Fibroblast of skin of left biceps (primary cell): Measurements from ENCODE around the gene TNFRSF17.

Experiments
- DNase-seq, 2 experiments: peaks; one replicate each; pipeline ENCODE4 v3.0.0-alpha.2; 2013; ENCODE audit warnings: low read depth in 2 of 2

The TNFRSF17 gene

GRCh38 chr16:12002447-12003006 is 37.5 kb downstream of the TNFRSF17 start:
- peak; percentile 39 to 45 for DNase-seq

- no peak for DNase-seq
These were observed 41.6 kb downstream of the TNFRSF17 start for GRCh38 chr16:12006637-12007036.

- DNase-seq = no peak
These were observed 44.5 kb downstream of the TNFRSF17 start for GRCh38 chr16:12009462-12009861.

- no peak for DNase-seq
These were observed 44.9 kb downstream of the TNFRSF17 start for GRCh38 chr16:12009922-12010321.

GRCh38 chr16:12010388-12011251 is 45.6 kb downstream of the TNFRSF17 start:
- DNase-seq = no peak

- DNase-seq = no peak
These were observed 46.6 kb downstream of the TNFRSF17 start for GRCh38 chr16:12011565-12011964.

- no peak for DNase-seq
These were observed 51.4 kb downstream of the TNFRSF17 start for GRCh38 chr16:12016291-12016947.

- peak; percentile 78 to 80 for DNase-seq
These were observed 52.5 kb downstream of the TNFRSF17 start for GRCh38 chr16:12017558-12017957.
